NT2/D1 (cell line): Measurements from ENCODE around the gene ZNF670.

Experiments
- SUZ12 ChIP-seq: IDR thresholded peaks from 2 replicates; pipeline ENCODE4 v1.6.1; 2011; ENCODE audit not compliant: insufficient read length, insufficient read depth; ENCODE audit errors: extremely low read depth
- YY1 ChIP-seq: IDR thresholded peaks from 2 replicates; pipeline ENCODE4 v1.6.1; 2011; ENCODE audit not compliant: insufficient read length, insufficient read depth
- ZNF274 ChIP-seq: IDR thresholded peaks from 2 replicates; pipeline ENCODE4 v1.6.1; 2011; ENCODE audit warnings: mild to moderate bottlenecking, low read depth, low read length

GRCh38 chr1:247096112-247096511, 17.5 kb upstream of the ZNF670 start:
- no peak for TF ChIP-seq ZNF274
- no peak for TF ChIP-seq YY1
- TF ChIP-seq SUZ12: no peak
